SK-N-SH (cell line): Measurements from ENCODE around the gene ASS1. TPM values are rescaled to one million over a fixed set of nuclear protein-coding genes. Genes with fewer than 3 reads are reported as not detected.

Experiments used
- CTCF ChIA-PET: fragments of 300-600, 350-600 bp; formaldehyde crosslinking; extraction: SDS; loops from one replicate; lab custom pipeline; 2021; lab: Yijun Ruan, JAX
- POLR2A ChIA-PET: fragments of 350-600 bp; sonication (Branson Sonifier 250); formaldehyde crosslinking; extraction: SDS; loops from one replicate; lab custom pipeline; 2020; ENCODE audit warnings: antibody characterized with exemption, inconsistent platforms; lab: Yijun Ruan, JAX
- DNase-seq: peaks from one replicate; pipeline ENCODE4 v3.0.0; 2012
- H2AFZ ChIP-seq: fragments of 200-600 bp; sonication (generic); 2 replicates; pipeline ENCODE4 v1.8.1; 2016; ENCODE audit warnings: antibody characterized with exemption, mild to moderate bottlenecking, low read depth
- H3F3A ChIP-seq: fragments of 200-600 bp; sonication (generic); replicated peaks from 2 replicates; pipeline ENCODE3; 2016; ENCODE audit warnings: antibody characterized with exemption, mild to moderate bottlenecking; ENCODE audit not compliant: insufficient read depth
- H3K27ac ChIP-seq, 2 experiments: fragments of 200-500 bp in 1 of 2; fragments of 200-600 bp in 1 of 2; sonication (Bioruptor generic) in 1 of 2; sonication (generic), shearing (Covaris generic) in 1 of 2; 2 replicates each; pipeline versions ENCODE4 v1.5.1 to v1.6.1; 2014 to 2016; ENCODE audit warnings: low read depth in 2 of 2, inconsistent platforms in 1 of 2, low read length in 1 of 2, mild to moderate bottlenecking in 1 of 2, mixed read lengths in 1 of 2
- H3K27me3 ChIP-seq: fragments of 200-600 bp; sonication (generic), shearing (Covaris generic); 2 replicates; pipeline ENCODE4 v1.6.1; 2016; ENCODE audit warnings: mixed run types; ENCODE audit not compliant: insufficient read depth
- H3K36me3 ChIP-seq, 2 experiments: fragments of 200-500 bp in 1 of 2; fragments of 200-600 bp in 1 of 2; sonication (Bioruptor generic) in 1 of 2; sonication (generic) in 1 of 2; replicated peaks in 1 of 2; 2 replicates each; pipeline versions ENCODE3 to v1.5.1; 2014 to 2016; ENCODE audit warnings: low read length in 1 of 2, mild to moderate bottlenecking in 1 of 2; ENCODE audit not compliant: insufficient read depth in 2 of 2, control insufficient read depth in 1 of 2
- H3K4me1 ChIP-seq, 2 experiments: fragments of 200-500 bp in 1 of 2; fragments of 200-600 bp in 1 of 2; sonication (Bioruptor generic) in 1 of 2; sonication (generic), shearing (Covaris generic) in 1 of 2; 2 replicates each; pipeline versions ENCODE4 v1.5.1 to v1.6.1; 2014 to 2016; ENCODE audit warnings: low read depth in 1 of 2, low read length in 1 of 2, mixed run types in 1 of 2; ENCODE audit not compliant: insufficient read depth in 2 of 2, control insufficient read depth in 1 of 2
- H3K4me2 ChIP-seq: fragments of 200-600 bp; sonication (generic), shearing (Covaris generic); 2 replicates; pipeline ENCODE4 v1.6.1; 2017; ENCODE audit warnings: mixed run types
- H3K4me3 ChIP-seq, 2 experiments: fragments of 200-500 bp in 1 of 2; fragments of 200-600 bp in 1 of 2; sonication (Bioruptor generic) in 1 of 2; sonication (generic), shearing (Covaris generic) in 1 of 2; 2 replicates each; pipeline versions ENCODE4 v1.5.1 to v1.8.1; 2014 to 2016; ENCODE audit warnings: low read depth in 2 of 2, inconsistent platforms in 1 of 2, low read length in 1 of 2, mild to moderate bottlenecking in 1 of 2, mixed read lengths in 1 of 2, moderate library complexity in 1 of 2
- H3K79me2 ChIP-seq: fragments of 200-600 bp; sonication (generic); 2 replicates; pipeline ENCODE4 v1.8.1; 2017; ENCODE audit warnings: mild to moderate bottlenecking; ENCODE audit not compliant: insufficient read depth
- H3K9ac ChIP-seq: fragments of 200-600 bp; sonication (generic); 2 replicates; pipeline ENCODE4 v1.6.1; 2017; ENCODE audit warnings: mixed run types
- H3K9me2 ChIP-seq: fragments of 200-600 bp; sonication (generic); 2 replicates; pipeline ENCODE4 v1.6.1; 2017; ENCODE audit warnings: mixed run types
- H3K9me3 ChIP-seq: fragments of 200-600 bp; sonication (generic); 2 replicates; pipeline ENCODE4 v1.6.1; 2017; ENCODE audit warnings: mixed run types, mild to moderate bottlenecking, moderate library complexity
- H4K20me1 ChIP-seq: fragments of 200-600 bp; sonication (generic); 2 replicates; pipeline ENCODE4 v1.6.1; 2017; ENCODE audit warnings: mild to moderate bottlenecking, mixed run types; ENCODE audit not compliant: insufficient read depth
- GABPA ChIP-seq: IDR thresholded peaks from 2 replicates; pipeline ENCODE4 v1.4.0; 2012; ENCODE audit warnings: low read depth, mild to moderate bottlenecking
- GATA2 ChIP-seq: sonication (generic); formaldehyde crosslinking; IDR thresholded peaks from 2 replicates; pipeline ENCODE4 v1.5.0; 2020; ENCODE audit warnings: mild to moderate bottlenecking, missing genetic modification reagents
- NFIC ChIP-seq: IDR thresholded peaks from 2 replicates; pipeline ENCODE4 v1.4.0; 2012; ENCODE audit warnings: borderline replicate concordance
- PBX3 ChIP-seq: IDR thresholded peaks from 2 replicates; pipeline ENCODE4; 2012
- RFX5 ChIP-seq: IDR thresholded peaks from 2 replicates; pipeline ENCODE4 v1.6.1; 2012; ENCODE audit warnings: mild to moderate bottlenecking, improper control_type of control experiment, low read length
- TAF1 ChIP-seq: IDR thresholded peaks from 2 replicates; pipeline ENCODE4 v1.6.1; 2012; ENCODE audit warnings: low read depth, mild to moderate bottlenecking, low read length, moderate library complexity, borderline replicate concordance
- TCF12 ChIP-seq: IDR thresholded peaks from 2 replicates; pipeline ENCODE4 v1.4.0; 2012
- YY1 ChIP-seq: IDR thresholded peaks from 2 replicates; pipeline ENCODE4 v1.4.0; 2012; ENCODE audit warnings: low read depth, mild to moderate bottlenecking
- ZBTB33 ChIP-seq: IDR thresholded peaks from 2 replicates; pipeline ENCODE4 v1.4.0; 2012; ENCODE audit warnings: low read depth, borderline replicate concordance
- WGBS: methylation state at CpG from one replicate; pipeline ENCODE4 v1.1.6; 2017; ENCODE audit warnings: low lambda C conversion rate; 5-methylcytosine and 5-hydroxymethylcytosine counted together
- polyA plus RNA-seq, 3 experiments: library from polyadenylated mRNA; depleted of rRNA; stranded (reverse); fragments of >200 nt; gene quantifications; 2 replicates each; pipeline ENCODE4 v1.2.3, GENCODE V29; 2012
- TF ChIP-seq, protein P1 (sequence below): IDR thresholded peaks from 2 replicates; pipeline ENCODE4 v1.4.0; 2012; ENCODE audit warnings: low read depth
- TF ChIP-seq, protein P2 (sequence below): IDR thresholded peaks from 2 replicates; pipeline ENCODE4 v1.6.1; 2012; ENCODE audit warnings: mild to moderate bottlenecking, low read depth, low read length, moderate library complexity
- TF ChIP-seq, protein P3 (sequence below): fragments of 150-350 bp; IDR thresholded peaks from 2 replicates; pipeline ENCODE4 v1.6.1; 2017; ENCODE audit warnings: antibody characterized with exemption, low read length, low read depth, borderline replicate concordance

Gene ASS1
- polyA plus RNA-seq, 1 of the 3 experiments (the other 2 are of a cell fraction), result 0.59 TPM

DNA sequence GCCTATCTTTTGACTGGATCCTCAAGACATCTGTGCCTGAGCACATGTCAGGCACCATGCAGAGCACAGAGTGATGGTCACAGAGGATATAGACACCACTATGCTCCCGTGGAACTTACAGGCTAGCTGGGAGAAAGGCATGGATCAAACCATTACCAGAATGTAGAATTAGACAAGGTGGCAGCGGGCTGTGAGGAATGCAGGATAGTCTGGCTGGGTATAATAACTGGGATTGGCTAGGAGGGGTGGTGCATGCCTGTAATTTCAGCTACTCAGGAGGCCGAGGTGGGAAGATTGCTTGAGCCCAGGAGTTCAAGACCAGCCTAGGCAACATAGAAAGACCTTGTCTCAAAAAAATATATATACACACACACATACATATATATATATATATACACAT lies 50.3 kb downstream of the ASS1 start:
- 44% methylated on average over 3 of the region's 3 CpGs for WGBS
- POLR2A ChIA-PET, result no interaction called here
- Histone ChIP-seq H2AFZ (no peak overlapping the region), H3K79me2 (no peaks in the 10 kb centered on the region), H3F3A (no peaks in the 10 kb centered on the region), H3K4me3 (no peak overlapping the region), H3K27me3 (no peaks in the 10 kb centered on the region; the same call in 1 of the 2 replicates), H3K36me3 (no peaks in the 10 kb centered on the region), H3K4me2 (no peak overlapping the region), H3K9me3 (no peaks in the 10 kb centered on the region), H3K4me1 (peaks cover 0 to 17% of the 10 kb centered on the region in 2 experiments; a peak in 1 of 4 replicates), H3K9ac (no peak overlapping the region), H3K9me2 (no peaks in the 10 kb centered on the region), H3K27ac (no peak overlapping the region), H4K20me1 (no peaks in the 10 kb centered on the region)
- no peak for TF ChIP-seq NFIC
- TF ChIP-seq YY1, result no peak
- TF ChIP-seq, protein P1, sequence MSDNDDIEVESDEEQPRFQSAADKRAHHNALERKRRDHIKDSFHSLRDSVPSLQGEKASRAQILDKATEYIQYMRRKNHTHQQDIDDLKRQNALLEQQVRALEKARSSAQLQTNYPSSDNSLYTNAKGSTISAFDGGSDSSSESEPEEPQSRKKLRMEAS, result no peak
- TF ChIP-seq GATA2 (CRISPR knock-in tag), result no peak
- no peak for TF ChIP-seq GABPA
- no peak for TF ChIP-seq TCF12
- TF ChIP-seq TAF1, result no peak
- CTCF ChIA-PET, result interaction anchor here (0.9 to 1.4 kb wide), 2 partner anchors 9 to 90 kb away, joined by 3 to 4 read pairs; no protein-coding TSS in a partner anchor
- DNase-seq, result no peak

GRCh38 chr9:130497139-130497538 lies 52.4 kb downstream of the ASS1 start:
- Histone ChIP-seq H3K79me2 (no peaks in the 10 kb centered on the region), H3K27me3 (no peaks in the 10 kb centered on the region; the same call in 1 of the 2 replicates), H3K4me2 (no peak overlapping the region), H3K9me3 (no peaks in the 10 kb centered on the region), H3K9me2 (no peaks in the 10 kb centered on the region), H3K27ac (no peak overlapping the region), H3F3A (no peaks in the 10 kb centered on the region), H2AFZ (no peak overlapping the region), H4K20me1 (no peaks in the 10 kb centered on the region), H3K4me3 (no peak overlapping the region), H3K9ac (no peak overlapping the region), H3K36me3 (no peaks in the 10 kb centered on the region), H3K4me1 (peaks cover 0 to 25% of the 10 kb centered on the region in 2 experiments; a peak in 1 of 4 replicates)
- 81% methylated on average over 10 of the region's 10 CpGs for WGBS
- POLR2A ChIA-PET, result no interaction called here
- no peak for DNase-seq
- CTCF ChIA-PET, result no interaction called here
- TF ChIP-seq GATA2 (CRISPR knock-in tag), result no peak
- TF ChIP-seq, protein P1, result no peak

GRCh38 chr9:130498298-130498917 lies 53.6 kb downstream of the ASS1 start:
- Histone ChIP-seq H3K36me3 (no peaks in the 10 kb centered on the region), H3K9ac (no peak overlapping the region), H2AFZ (no peak overlapping the region), H3K27ac (no peak overlapping the region), H3K9me3 (no peaks in the 10 kb centered on the region), H3K4me1 (peaks cover 0 to 16% of the 10 kb centered on the region in 2 experiments; a peak in 1 of 4 replicates), H3F3A (no peaks in the 10 kb centered on the region), H3K27me3 (no peaks in the 10 kb centered on the region; the same call in 1 of the 2 replicates), H4K20me1 (no peaks in the 10 kb centered on the region), H3K79me2 (no peaks in the 10 kb centered on the region), H3K4me3 (no peak overlapping the region), H3K4me2 (no peak overlapping the region), H3K9me2 (no peaks in the 10 kb centered on the region)
- ChIA-PET POLR2A (no interaction called here), CTCF (no interaction called here)
- DNase-seq, result no peak
- 89% methylated on average over 7 of the region's 7 CpGs for WGBS
- TF ChIP-seq PBX3 (no peak), TAF1 (no peak), RFX5 (no peak), ZBTB33 (no peak)
- TF ChIP-seq, protein P2, sequence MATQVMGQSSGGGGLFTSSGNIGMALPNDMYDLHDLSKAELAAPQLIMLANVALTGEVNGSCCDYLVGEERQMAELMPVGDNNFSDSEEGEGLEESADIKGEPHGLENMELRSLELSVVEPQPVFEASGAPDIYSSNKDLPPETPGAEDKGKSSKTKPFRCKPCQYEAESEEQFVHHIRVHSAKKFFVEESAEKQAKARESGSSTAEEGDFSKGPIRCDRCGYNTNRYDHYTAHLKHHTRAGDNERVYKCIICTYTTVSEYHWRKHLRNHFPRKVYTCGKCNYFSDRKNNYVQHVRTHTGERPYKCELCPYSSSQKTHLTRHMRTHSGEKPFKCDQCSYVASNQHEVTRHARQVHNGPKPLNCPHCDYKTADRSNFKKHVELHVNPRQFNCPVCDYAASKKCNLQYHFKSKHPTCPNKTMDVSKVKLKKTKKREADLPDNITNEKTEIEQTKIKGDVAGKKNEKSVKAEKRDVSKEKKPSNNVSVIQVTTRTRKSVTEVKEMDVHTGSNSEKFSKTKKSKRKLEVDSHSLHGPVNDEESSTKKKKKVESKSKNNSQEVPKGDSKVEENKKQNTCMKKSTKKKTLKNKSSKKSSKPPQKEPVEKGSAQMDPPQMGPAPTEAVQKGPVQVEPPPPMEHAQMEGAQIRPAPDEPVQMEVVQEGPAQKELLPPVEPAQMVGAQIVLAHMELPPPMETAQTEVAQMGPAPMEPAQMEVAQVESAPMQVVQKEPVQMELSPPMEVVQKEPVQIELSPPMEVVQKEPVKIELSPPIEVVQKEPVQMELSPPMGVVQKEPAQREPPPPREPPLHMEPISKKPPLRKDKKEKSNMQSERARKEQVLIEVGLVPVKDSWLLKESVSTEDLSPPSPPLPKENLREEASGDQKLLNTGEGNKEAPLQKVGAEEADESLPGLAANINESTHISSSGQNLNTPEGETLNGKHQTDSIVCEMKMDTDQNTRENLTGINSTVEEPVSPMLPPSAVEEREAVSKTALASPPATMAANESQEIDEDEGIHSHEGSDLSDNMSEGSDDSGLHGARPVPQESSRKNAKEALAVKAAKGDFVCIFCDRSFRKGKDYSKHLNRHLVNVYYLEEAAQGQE, result no peak
- TF ChIP-seq, protein P3, sequence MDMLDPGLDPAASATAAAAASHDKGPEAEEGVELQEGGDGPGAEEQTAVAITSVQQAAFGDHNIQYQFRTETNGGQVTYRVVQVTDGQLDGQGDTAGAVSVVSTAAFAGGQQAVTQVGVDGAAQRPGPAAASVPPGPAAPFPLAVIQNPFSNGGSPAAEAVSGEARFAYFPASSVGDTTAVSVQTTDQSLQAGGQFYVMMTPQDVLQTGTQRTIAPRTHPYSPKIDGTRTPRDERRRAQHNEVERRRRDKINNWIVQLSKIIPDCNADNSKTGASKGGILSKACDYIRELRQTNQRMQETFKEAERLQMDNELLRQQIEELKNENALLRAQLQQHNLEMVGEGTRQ, result no peak
